Islet of Langerhans (tissue), 1 donor: ENCODE data around the gene INPP5B.
"Not testable (repeated sequence)": the region's sequence is repeated elsewhere in the genome, so short reads cannot be mapped to it uniquely, and the experiment has no call there.

Experiments used
- FAIRE-seq: peaks from one replicate; lab custom pipeline; 2011; peaks lifted over from hg19 to GRCh38; lab: Jason Lieb, UNC

INPP5B gene

DNA sequence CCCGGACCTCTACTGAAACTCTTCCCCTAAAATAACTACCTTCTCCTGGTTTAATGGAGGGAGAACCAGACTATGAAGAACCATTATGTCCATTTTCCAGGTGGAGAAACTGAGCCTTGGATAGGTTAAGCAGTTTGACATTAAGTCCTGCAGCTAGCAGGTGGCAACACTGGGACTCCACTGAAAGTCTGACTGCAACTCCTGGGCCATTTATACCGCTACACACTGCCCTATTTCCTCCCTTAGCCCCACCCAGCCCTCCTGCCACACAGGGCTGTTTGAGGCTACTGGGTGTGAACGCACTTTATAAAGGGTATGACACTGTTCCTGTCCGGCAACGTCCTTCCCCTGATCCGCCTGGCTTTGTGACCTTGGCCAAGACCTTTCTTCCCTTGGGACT is 511 bp upstream of the INPP5B start:
- FAIRE-seq: no peak

DNA sequence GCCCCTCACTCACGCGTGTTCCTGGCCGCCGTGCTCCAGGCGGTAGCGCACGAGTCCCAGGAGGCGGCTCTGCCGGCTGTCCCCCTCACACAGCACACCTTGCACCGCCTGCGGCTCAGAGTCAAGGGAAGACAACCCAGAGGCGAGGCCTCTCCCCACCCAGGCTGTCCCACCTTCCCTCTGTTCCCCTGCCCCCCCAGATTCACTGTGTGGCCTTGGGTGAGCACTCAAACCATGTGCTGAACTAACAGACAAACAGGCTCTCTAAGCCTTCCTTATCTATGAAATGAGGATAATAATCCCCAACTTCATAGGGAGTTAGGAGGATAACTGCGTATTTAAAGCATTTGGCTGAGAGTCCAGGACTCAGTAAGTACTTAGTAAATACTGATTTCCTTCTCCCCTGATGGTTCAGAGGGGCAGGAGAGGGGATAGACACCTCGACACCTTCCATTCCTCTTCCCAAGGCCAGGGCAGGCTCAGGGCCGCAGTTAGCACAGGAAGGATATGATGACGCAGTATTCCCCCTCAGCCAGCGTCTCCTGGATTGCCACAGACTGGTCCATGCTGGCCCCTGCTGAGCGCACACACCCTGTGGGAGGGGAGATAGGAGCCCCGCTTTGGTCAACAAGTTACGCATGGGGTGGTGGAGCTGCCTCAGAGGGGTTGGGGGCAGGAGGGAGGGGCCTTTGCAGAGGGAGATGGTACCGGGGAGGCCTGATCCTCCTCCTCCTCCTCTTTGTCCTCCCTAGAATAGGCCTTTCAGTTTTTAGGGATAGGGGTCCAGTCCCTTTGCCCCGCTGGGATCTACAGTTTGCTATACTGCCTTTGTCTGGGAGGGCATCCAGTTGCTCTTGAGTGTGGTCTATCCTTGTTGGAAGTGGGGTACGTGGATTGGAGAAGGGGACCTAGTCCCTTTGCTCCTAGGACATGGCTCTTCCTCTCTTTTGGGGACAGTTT is 830 bp downstream of the INPP5B start:
- no peak for FAIRE-seq

DNA sequence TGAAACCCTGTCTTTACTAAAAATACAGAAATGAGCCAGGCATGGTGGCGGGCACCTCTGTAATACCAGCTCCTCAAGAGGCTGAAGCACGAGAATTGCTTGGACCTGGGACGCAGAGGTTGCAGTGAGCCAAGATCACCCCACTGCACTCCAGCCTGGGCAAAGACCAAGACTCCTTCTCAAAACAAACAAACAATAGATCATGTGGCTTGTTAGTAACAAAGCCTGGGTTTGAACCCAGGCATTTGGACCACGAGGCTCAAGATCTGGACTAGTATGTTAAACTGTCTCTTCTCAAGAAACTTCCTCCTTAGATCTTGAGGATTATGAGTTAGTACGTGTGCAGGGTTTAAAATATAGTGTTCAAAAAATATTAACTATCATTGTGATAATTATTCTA is 1.6 kb downstream of the INPP5B start:
- no peak for FAIRE-seq

DNA sequence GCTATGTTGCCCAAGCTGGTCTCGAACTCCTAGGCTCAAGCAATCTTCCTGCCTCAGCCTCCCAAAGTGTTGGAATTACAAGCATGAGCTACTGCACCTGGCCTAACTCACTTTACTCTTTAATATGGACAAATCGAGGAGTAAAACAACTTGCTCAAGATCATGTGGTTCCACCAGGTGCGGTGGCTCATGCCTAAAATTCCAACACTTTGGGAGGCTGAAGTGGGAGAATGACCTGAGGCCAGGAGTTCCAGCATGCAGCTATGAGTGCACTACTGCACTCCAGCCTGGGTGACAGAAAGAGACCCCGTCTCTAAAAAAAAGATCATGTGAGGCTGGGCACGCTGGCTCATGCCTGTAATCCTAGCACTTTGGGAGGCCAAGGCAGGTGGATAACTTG is 2.0 kb downstream of the INPP5B start:
- FAIRE-seq: no peak

DNA sequence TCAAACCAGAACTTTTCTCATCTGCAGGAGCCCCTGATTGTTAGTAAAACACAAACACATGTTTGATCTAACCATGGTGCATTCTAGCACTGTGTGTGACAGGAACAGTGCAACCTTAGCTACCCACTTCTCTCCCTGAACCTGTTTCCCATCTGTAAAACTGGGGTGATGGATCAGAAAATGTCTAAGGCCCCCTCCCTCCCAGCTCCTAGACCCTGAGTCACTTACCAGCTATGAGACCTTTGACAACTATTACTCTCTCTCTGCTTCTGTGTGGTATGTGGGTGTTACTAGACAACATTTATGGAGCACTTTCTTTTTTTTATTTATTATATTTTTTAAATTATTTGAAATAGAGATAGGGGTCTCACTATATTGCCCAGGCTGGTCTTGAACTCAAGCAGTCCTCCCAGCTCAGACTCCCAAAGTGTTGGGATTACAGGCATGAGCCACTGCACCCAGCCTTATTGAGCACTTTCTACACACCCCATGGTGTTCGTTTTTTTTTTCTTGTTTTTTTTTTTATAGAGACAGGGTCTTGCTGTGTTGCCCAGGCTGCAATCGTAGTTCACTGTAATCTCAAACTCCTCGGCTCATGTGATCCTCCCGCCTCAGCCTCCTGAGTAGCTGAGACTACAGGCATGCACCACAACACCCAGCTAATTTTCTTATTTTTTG is 2.6 kb downstream of the INPP5B start:
- FAIRE-seq: no peak

DNA sequence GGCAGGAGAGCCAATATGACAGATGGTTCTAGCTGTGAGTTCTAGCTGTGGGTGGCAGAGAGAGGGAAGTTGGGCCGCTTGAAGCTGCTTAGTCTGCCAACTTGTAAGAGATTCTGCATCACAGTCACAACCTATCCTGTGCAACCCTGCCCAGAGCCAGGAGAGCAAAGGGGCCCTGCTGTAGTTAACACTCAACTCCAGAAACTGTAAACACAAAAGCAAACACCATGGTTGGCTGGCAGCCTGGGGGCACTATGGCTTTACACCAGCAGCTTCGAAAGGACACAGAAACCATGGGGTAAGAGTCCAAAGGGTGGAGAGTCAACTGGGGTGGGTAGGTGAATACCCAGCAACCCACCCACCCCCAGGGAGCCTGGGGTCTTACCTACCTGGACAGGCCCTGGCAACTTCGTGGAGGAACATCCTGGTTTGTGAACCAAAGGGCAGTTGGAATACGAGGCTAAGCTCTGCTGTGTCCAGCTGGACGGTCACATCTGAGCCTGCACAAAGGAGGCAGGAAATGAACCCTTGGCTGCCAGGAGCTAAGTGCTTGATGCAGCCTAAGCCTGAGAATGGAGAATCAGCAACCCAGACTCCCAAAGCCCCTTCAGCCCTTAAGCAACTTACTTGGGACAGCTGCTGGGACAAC is 6.4 kb downstream of the INPP5B start:
- FAIRE-seq: no peak

DNA sequence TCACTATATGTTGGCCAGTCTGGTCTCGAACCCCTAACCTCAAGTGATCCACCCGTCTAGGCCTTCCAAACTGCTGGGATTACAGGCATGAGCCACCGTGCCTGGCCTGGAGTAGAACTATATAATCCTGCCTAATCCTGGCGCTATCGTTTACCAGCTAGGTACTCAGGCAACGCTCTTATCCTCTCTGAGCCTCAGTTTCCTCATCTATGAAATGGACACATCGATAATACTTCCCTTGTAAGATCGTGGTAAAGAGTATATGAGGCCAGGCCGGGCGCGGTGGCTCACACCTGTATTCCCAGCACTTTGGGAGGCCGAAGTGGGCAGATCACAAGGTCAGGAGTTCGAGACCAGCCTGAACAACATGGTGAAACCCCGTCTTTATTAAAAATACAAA is 10.1 kb downstream of the INPP5B start:
- FAIRE-seq: not testable (repeated sequence)

DNA sequence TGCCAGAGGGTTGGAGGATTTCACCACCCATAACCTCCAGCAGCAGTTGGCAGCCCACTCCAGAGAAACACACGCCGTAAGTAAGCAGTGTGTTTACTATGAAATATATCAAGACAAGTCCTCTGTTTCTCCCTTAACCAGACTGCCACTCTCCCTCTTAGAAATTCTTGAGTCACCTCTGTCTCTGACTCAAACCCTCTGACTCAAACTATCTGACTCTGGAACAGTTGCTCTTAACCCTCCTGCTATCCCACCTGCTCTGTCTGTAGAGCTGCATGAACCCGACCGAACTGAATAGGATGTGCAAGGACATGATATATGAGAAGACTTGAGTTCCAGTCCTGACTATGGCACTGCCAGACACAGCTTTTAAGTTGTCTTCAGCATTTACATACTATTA is 14.1 kb downstream of the INPP5B start:
- no peak for FAIRE-seq

DNA sequence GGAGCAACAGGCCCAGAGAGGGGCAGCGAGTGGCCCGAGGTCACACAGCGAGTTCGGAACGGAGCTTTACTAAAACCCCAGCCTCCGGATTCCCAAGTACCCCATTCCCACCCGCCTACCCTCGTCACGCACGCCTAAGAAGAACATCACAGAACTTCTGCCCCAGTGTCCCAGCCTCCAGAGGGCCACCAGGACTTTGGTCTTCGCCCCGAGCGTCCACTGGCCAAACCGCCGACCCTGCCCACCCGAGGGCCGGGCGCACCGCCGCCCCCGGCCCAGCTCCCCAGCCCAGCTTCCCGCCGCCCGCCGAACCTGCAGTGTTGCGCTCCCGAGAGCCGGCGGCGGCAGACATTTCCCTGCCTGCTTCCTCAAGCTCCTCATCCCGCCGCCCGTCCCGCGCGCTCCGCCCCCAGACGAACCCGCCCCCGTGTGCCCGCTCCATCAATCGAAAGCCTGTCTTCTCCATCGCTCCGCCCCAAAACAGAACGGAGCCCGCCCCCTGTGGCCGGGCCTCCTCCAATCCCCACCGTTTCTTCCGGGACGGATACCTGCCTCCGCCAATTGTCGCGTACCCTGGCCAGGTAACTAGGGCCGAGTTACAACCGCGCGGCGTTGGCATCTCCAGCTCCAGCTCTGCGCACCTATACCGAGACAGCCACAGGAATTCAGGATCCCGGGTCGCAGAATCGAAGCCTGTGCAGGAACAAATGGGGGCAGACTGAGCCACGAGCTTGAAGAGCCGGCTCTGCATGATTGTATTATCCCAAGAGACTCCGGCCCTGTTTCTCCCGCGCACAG is 15.3 kb downstream of the INPP5B start:
- FAIRE-seq: no peak

DNA sequence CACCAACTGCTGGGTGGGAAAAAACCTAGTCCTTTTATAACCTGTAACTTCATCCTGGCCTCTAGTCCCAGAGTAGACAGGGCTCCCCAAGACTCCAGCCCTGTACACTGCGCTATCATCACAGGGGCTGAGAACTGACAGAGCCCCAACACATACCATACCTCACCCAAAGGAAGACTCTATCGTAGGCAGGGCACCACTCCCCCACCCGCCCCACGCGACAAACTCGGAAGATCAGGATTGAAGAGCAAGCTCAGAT is 15.8 kb downstream of the INPP5B start:
- no peak for FAIRE-seq

DNA sequence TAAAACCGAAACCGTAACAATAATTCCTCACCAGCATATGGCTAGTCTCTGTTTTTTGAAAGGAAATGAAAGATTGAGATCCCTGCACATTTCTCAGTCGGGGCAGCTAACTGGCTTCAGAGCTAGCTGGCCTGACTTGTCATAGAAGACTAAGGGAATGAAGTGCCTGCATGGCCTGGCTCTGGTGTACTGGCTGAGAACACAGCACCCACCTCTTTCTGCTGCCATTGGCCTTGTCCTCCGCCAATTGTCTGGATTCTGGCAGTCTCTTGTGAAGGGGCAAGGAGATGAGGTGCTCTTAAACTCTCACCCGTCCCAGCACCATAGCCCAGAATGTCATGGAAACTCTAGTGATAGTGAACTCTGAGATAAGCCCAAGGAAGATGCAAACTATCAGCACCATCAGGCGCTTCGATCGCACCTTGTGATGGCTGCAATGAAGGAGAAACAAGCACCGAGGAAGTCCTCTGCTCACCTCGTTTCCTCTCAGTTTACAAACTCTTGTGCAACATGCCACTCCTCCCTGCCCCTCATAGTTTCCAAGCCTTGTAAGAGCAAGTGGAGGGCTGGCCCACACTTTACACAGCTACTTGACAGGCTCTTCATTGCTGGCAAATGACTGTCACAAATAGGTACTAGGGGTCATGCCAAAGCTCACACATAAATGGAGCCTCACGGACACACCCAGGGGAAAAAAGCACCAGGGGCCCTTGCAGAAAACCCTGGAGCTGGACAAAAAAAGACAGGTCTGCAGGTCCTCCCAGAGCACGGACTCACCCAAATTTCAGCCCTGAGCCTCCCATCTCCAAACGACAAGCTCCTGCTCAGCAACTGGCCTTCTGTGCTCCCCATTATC is 16.4 kb downstream of the INPP5B start:
- FAIRE-seq: no peak

DNA sequence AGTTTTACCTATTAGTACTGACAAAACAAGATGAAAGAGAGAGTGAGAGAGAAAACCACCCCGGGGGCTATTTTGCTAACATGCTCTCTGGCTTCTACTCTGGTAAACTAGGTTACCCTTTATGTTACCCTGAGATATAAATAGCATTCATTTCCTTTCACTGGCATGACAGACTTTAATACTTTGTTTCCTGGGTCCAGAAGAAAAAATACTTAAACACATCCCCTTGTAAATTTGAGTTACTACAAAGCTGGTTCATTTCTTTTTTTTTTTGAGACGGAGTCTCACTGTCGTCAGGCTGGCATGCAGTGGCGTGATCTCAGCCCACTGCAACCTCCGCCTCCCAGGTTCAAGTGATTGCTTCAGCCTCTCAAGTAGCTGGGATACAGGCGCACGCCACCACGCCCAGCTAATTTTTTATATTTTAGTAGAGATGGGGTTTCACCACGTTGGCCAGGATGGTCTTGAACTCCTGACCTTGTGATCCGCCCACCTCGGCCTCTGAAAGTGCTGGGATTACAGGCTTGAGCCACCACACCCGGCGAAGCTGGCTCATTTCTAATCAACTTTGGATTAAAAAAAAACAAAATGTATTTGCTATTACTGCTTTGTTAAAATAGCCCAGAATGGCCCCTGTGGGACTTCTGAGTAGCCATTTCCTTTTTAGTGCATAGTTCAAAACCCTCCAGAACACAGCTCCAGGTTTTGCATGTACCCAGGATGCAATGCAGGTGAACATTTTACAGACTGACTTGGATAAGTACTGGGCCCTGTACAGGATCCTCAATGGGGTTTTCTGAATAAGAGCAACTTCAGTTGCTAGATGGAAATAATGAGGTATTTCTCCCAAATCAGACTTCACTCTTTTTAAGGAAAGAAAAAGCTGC is 20.6 kb downstream of the INPP5B start:
- FAIRE-seq: no peak

DNA sequence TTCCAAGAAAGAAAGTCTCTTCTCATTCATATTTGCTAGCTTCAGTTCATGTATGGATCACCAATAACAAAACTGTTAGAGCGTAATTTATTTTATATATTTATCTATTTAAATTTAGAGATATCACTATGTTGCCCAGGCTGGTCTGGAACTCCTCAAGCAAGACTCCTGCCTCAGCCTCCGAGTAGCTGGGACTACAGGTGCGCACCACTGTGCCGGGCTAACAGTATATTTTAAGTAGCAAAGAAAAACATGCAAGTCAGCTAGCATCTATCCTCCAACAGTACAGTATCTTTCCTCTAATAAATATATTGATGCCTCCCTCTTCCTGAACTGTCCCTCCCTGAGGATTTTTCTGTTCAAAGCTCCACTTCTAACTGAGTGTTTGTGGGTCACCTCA is 21.5 kb downstream of the INPP5B start:
- no peak for FAIRE-seq

DNA sequence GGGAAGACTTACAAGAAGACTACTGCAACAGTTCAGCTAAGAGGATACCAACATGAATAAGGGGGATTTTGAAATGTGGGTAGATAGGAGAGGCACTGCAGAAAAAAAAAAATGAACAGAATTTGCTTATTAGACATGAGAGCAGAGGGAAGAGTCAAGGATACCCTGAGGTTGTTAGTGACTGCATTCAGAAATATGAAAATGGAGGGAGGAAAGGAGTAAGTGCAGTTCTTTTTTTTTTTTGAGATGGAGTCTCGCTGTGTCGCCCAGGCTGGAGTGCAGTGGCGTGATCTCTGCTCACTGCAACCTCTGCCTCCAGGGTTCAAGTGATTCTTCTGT is 23.3 kb downstream of the INPP5B start:
- FAIRE-seq: no peak

DNA sequence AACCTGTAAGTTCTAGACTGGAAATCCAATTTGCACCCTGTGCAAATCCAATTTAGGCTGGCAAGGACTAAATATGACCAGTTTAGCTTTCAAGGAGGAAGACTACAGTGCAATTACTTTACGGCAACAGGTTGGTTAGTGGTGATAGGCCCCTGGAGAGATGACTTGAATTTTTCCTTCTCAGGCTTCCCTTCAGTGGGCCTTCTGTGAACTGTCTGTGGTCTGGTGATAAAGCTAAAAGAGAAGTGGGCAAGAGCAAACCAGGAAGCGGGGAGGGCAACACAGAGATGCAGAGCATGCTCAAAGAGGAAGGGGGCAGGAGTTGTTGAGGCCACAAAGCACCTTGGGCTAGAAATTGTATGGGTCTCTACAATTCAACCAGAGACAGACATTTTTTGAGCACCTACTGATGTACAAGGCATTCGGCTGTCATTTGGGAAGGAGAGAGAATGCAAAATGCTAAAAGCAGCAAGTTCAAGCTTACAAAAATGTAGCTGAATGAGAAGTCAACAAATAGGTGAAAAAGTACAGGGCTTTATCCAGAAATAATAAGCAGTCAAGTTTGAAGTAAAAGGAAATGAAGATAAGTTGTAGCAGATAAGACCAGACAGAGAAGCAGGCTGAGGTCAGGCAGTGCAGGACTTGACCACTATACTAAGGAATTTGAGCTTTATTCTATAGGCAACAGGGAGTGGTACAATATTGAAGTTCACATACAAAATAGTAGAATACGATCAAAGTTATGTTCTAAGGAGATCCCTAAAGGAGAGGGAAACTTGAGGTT is 23.9 kb downstream of the INPP5B start:
- FAIRE-seq: no peak

DNA sequence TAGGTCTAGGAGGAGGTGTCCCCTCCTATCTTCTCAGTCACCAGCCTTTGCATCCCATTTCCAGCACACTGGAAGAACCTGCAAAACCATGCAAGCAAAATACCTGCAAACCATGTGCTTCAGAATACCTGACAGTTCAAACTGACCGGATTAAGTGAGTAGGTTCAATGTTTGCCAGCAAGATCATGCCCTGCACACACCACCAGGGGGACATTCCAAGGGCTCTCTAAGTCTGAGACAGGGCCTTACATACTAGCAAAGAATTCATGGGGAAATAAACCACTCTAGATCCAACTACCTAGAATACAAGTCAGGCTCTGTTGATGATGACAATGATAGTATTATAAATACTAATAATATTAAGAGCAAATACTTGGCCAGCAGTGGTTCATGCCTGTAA is 27.6 kb downstream of the INPP5B start:
- no peak for FAIRE-seq

DNA sequence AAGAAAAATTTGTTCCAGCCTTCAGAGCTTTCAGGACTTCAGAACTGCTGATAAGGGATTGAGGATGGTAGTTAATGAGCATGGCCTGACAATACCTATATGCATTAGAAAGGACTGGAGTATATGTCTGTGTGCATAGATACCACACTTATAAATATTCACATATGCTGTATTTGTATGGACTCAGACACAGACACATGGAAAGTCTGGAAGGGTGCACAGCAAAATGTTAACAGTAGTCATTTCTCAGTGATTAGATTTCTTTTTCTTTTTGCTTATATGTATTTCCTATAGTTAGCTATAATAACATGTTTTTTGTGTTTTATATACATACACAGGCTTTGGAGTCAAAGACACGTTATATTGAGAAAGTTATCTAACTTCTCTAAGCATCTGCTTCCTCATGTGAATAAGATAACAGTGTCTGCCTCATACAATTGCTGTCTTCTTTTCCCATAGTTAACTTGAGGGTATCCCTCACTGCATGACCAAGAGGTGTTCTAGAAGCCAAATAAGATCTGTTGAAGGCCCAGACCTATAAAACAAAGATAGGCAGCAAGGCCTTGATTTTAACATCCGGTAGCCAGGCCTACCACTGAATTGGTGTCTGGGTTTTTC is 31.3 kb downstream of the INPP5B start:
- no peak for FAIRE-seq

DNA sequence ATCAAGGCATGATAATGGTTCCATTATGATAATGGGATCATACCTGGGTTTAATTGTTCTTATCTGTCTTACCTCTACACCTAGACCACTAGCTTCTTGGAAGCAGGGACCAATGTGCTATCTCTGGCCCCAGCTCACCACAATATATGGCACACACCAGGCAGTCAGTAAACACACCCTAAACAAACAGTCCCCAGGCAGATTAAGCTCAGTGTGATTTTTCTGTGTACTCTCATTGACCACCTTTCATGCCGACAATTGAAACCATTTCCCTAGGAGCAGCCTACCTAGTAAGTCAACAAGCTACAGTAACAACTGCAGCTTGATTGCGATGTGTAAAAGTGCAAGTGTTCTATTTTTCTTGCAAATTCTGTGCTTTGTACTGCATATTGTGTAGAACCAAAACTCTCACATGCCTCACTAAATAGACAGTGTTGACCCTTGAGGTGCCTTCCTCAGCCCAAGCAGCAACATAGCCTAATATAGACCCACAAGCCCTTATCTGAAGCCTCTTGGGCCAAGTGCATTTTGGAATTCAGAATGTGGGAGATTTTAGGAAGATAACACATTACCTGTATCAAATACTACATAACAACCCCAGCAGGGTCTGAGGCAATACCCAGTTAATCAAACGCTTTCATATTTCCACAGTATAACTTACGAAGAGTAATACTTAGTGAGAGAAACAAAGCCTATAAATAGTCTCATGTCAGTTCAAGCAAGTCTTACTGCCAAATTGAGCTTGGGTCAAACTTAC is 32.0 kb downstream of the INPP5B start:
- no peak for FAIRE-seq

DNA sequence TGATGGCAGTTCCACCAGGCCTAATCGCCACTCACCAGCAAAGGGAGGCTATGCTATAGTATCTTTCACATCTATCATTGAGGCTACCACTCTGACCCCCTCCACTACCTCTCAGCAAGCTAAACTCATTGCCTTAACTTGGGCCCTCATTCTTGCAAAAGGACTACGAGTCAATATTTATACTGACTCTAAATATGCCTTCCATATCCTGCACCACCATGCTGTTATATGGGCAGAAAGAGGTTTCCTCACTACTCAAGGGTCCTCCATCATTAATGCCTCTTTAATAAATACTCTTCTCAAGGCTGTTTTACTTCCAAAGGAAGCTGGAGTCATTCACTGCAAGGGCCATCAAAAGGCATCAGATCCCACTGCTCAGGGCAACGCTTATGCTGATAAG is 35.4 kb downstream of the INPP5B start:
- FAIRE-seq: not testable (repeated sequence)
